PC-3 (cell line): ENCODE data around the gene TGFBR3L.

Source experiments
- CTCF ChIP-seq: fragments of 300-600 bp; sonication (generic); conservative IDR thresholded peaks from 2 replicates; pipeline ENCODE4 v1.5.1; 2017; ENCODE audit warnings: antibody characterized with exemption, low read depth, mild to moderate bottlenecking, low read length
- EZH2 ChIP-seq: fragments of 300-600 bp; sonication (generic); IDR thresholded peaks from one replicate; pipeline ENCODE4 v1.6.1; 2017; ENCODE audit warnings: antibody characterized with exemption, mild to moderate bottlenecking, low read length; ENCODE audit not compliant: unreplicated experiment
- EZH2phosphoT487 ChIP-seq: fragments of 300-600 bp; sonication (generic); IDR thresholded peaks from 2 replicates; pipeline ENCODE4 v1.6.1; 2018; ENCODE audit warnings: mild to moderate bottlenecking, antibody characterized with exemption, low read length, borderline replicate concordance

DNA sequence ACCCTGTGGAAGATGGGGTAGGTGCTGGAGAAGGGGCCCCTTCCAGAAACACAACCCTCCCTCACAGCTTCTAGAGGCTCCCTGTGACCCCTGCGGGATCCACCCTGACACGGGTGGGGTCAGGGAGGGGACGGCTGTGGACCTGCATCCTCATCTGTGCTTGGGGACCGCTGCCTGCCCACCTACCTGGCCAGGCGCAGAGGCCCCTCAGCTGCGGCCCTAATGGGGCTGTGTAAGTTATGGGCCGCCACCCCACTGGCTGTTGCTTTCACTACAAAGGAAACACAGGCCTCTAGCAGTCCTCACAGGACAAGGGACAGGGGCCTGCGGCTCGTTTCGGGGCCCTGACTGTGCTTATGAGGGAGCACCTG is 18.3 kb downstream of the TGFBR3L start:
- TF ChIP-seq CTCF (no peak), EZH2phosphoT487 (no peak), EZH2 (no peak)
